ENCODE measurements around the gene OR4K5. TPM values are rescaled to one million over a fixed set of nuclear protein-coding genes. Genes with fewer than 3 reads are reported as not detected.

The OR4K5 gene
- polyA plus RNA-seq, 3 donors: not detected

DNA sequence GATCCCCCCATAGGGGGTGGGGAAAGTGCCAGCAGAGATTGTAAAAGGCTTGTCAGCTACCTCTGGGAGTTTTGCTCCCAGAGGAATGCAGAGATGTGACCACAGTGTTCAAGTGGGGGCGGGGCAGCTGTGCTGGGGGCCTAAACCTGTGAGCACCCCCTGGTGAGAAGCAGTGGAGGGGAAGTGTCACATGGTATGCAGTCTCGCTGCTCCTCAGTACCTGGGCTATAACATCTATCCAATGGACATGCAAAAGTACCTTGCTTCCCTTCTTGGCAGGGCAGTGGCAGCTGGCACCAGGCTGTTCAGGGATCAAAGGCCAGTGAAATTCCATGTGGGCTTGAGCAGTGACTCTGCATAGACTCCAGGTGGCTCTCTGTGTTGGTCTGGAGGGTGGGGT lies 25.1 kb upstream of the OR4K5 start:
- H4K20me1 ChIP-seq (ENCODE audit: insufficient read depth, low read length): no peaks in the 10 kb centered on the region
- H3K4me2 ChIP-seq (replicated peaks; ENCODE audit: extremely low read depth, low read length, poor library complexity, severe bottlenecking): no peak overlapping the region
- H3K79me2 ChIP-seq (ENCODE audit: insufficient read depth, low read length): no peaks in the 10 kb centered on the region
- Mint-ChIP-seq H3K9me3 (peaks cover 16 to 44% (median 30%) of the 10 kb centered on the region in 7 donors), H3K4me3 (no peak overlapping the region), H3K27ac (no peak overlapping the region), H3K36me3 (no peaks in the 10 kb centered on the region), H3K27me3 (ENCODE audit: low read depth in 3 of 3) (peaks cover 0 to 1% (median 0%) of the 10 kb centered on the region in 3 donors), H3K4me1 (no peaks in the 10 kb centered on the region)
- no peaks in the 10 kb centered on the region for H3K27me3 ChIP-seq (ENCODE audit: control insufficient read depth in 2 of 2, insufficient read depth in 2 of 2, low read length in 2 of 2)
- H2AFZ ChIP-seq (ENCODE audit: insufficient read depth, low read depth, low read length, poor library complexity, severe bottlenecking): no peak overlapping the region
- peaks cover 41 to 59% of the 10 kb centered on the region in 2 donors for H3K9me3 ChIP-seq (replicated peaks in 1 of 2; ENCODE audit: control insufficient read depth in 1 of 2, insufficient read depth in 1 of 2, low read length in 2 of 2)
- H3K4me1 ChIP-seq (ENCODE audit: control insufficient read depth in 1 of 2, insufficient read depth in 2 of 2, low read length in 2 of 2): no peaks in the 10 kb centered on the region
- DNase-seq: no peak
- TF ChIP-seq, protein P1, sequence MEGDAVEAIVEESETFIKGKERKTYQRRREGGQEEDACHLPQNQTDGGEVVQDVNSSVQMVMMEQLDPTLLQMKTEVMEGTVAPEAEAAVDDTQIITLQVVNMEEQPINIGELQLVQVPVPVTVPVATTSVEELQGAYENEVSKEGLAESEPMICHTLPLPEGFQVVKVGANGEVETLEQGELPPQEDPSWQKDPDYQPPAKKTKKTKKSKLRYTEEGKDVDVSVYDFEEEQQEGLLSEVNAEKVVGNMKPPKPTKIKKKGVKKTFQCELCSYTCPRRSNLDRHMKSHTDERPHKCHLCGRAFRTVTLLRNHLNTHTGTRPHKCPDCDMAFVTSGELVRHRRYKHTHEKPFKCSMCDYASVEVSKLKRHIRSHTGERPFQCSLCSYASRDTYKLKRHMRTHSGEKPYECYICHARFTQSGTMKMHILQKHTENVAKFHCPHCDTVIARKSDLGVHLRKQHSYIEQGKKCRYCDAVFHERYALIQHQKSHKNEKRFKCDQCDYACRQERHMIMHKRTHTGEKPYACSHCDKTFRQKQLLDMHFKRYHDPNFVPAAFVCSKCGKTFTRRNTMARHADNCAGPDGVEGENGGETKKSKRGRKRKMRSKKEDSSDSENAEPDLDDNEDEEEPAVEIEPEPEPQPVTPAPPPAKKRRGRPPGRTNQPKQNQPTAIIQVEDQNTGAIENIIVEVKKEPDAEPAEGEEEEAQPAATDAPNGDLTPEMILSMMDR (IDR thresholded peaks at IDR 0.05): no peak
- H3K9ac ChIP-seq (ENCODE audit: insufficient read depth, low read length, poor library complexity, severe bottlenecking): no peak overlapping the region
- no peak overlapping the region for H3K27ac ChIP-seq (ENCODE audit: low read depth in 1 of 2, low read length in 2 of 2)
- WGBS (ENCODE audit: insufficient coverage): 44% methylated on average over 2 of the region's 2 CpGs
- H3K4me3 ChIP-seq (replicated peaks in 1 of 3; ENCODE audit: low read depth in 2 of 3, low read length in 3 of 3): no peak overlapping the region
- no peaks in the 10 kb centered on the region for H3K36me3 ChIP-seq (replicated peaks in 1 of 2; ENCODE audit: control insufficient read depth in 1 of 2, insufficient read depth in 2 of 2, low read length in 2 of 2)
- intact Hi-C loops (cut with micrococcal nuclease): no loop called here

DNA sequence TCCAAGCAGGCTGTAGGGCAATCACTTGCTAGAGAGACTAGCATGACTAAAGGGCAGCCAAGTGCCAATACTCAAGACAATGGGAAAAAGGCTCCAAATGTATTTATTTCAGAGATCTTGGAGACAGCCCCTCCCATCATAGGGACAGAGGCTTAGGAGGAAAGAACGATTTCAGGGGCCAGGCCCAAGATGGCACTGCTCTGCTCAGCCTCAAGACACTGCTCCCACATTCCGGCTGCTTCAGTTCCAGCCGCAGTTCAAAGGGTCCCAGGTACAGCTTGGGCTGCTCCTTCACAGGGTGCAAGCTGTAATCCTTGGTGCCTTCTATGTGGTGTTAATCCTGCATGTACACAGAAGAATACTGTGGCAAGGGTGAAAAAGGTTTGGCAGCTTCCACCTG lies 19.4 kb upstream of the OR4K5 start:
- TF ChIP-seq, protein P1 (IDR thresholded peaks at IDR 0.05): no peak
- H3K79me2 ChIP-seq (ENCODE audit: insufficient read depth, low read length): no peaks in the 10 kb centered on the region
- Mint-ChIP-seq H3K27me3 (ENCODE audit: low read depth in 3 of 3) (no peaks in the 10 kb centered on the region), H3K4me1 (no peaks in the 10 kb centered on the region), H3K4me3 (no peak overlapping the region), H3K27ac (no peak overlapping the region), H3K9me3 (peaks cover 2 to 24% (median 6%) of the 10 kb centered on the region in 7 donors), H3K36me3 (no peaks in the 10 kb centered on the region)
- no peaks in the 10 kb centered on the region for H3K36me3 ChIP-seq (replicated peaks in 1 of 2; ENCODE audit: control insufficient read depth in 1 of 2, insufficient read depth in 2 of 2, low read length in 2 of 2)
- H3K4me2 ChIP-seq (replicated peaks; ENCODE audit: extremely low read depth, low read length, poor library complexity, severe bottlenecking): no peak overlapping the region
- no peak overlapping the region for H3K4me3 ChIP-seq (replicated peaks in 1 of 3; ENCODE audit: low read depth in 2 of 3, low read length in 3 of 3)
- peaks cover 15 to 26% of the 10 kb centered on the region in 2 donors for H3K9me3 ChIP-seq (replicated peaks in 1 of 2; ENCODE audit: control insufficient read depth in 1 of 2, insufficient read depth in 1 of 2, low read length in 2 of 2)
- H2AFZ ChIP-seq (ENCODE audit: insufficient read depth, low read depth, low read length, poor library complexity, severe bottlenecking): no peak overlapping the region
- H3K27me3 ChIP-seq (ENCODE audit: control insufficient read depth in 2 of 2, insufficient read depth in 2 of 2, low read length in 2 of 2): no peaks in the 10 kb centered on the region
- no peak for DNase-seq
- no peak overlapping the region for H3K27ac ChIP-seq (ENCODE audit: low read depth in 1 of 2, low read length in 2 of 2)
- H3K4me1 ChIP-seq (ENCODE audit: control insufficient read depth in 1 of 2, insufficient read depth in 2 of 2, low read length in 2 of 2): no peaks in the 10 kb centered on the region
- WGBS (ENCODE audit: insufficient coverage): 72% methylated on average over 3 of the region's 3 CpGs
- H3K9ac ChIP-seq (ENCODE audit: insufficient read depth, low read length, poor library complexity, severe bottlenecking): no peak overlapping the region
- intact Hi-C loops (cut with micrococcal nuclease): no loop called here
- no peaks in the 10 kb centered on the region for H4K20me1 ChIP-seq (ENCODE audit: insufficient read depth, low read length)
